NCI-H1092 (cell line): Measurements from ENCODE around the gene PRPS1.
"Not testable (repeated sequence)": the region's sequence is repeated elsewhere in the genome, so short reads cannot be mapped to it uniquely, and the experiment has no call there.

Source experiments
- DNase-seq: peaks from one replicate; lab custom pipeline; 2025; lab: John Stamatoyannopoulos, UW

The PRPS1 gene

GRCh38 chrX:107627838-107628661 lies at the start of gene PRPS1:
Gene PRPS1 (plus strand): TSS chrX:107628510. CDS start chrX:107628629, 119 bp downstream.
- peak; percentile 96 for DNase-seq

- DNase-seq: no peak
These were observed 48.4 kb upstream of the PRPS1 start for GRCh38 chrX:107579956-107580355.

- no peak for DNase-seq
These were observed 46.4 kb upstream of the PRPS1 start for GRCh38 chrX:107581923-107582322.

GRCh38 chrX:107589243-107589642 lies 39.1 kb upstream of the PRPS1 start:
- no peak for DNase-seq

GRCh38 chrX:107596651-107597050 lies 31.7 kb upstream of the PRPS1 start:
- DNase-seq: no peak

GRCh38 chrX:107597264-107597663 lies 31.0 kb upstream of the PRPS1 start:
- DNase-seq: no peak

- DNase-seq: no peak
These were observed 30.5 kb upstream of the PRPS1 start for GRCh38 chrX:107597791-107598190.

GRCh38 chrX:107599450-107599861 lies 28.9 kb upstream of the PRPS1 start:
- no peak for DNase-seq

- DNase-seq: no peak
These were observed 27.9 kb upstream of the PRPS1 start for GRCh38 chrX:107600366-107600765.

GRCh38 chrX:107601326-107601725 lies 27.0 kb upstream of the PRPS1 start:
- DNase-seq: no peak

- DNase-seq: no peak
These were observed 26.6 kb upstream of the PRPS1 start for GRCh38 chrX:107601759-107602158.

- DNase-seq: no peak
These were observed 25.5 kb upstream of the PRPS1 start for GRCh38 chrX:107602694-107603239.

GRCh38 chrX:107603429-107604159 lies 24.7 kb upstream of the PRPS1 start:
- no peak for DNase-seq

- not testable (repeated sequence) for DNase-seq
These were observed 19.2 kb upstream of the PRPS1 start for GRCh38 chrX:107609061-107609460.

GRCh38 chrX:107610667-107611066 lies 17.6 kb upstream of the PRPS1 start:
- no peak for DNase-seq

- DNase-seq: no peak
These were observed 8.4 kb upstream of the PRPS1 start for GRCh38 chrX:107619885-107620322.

- DNase-seq: no peak
These were observed 3.4 kb upstream of the PRPS1 start for GRCh38 chrX:107624893-107625292.

GRCh38 chrX:107625739-107626138 lies 2.6 kb upstream of the PRPS1 start:
- no peak for DNase-seq

GRCh38 chrX:107626481-107626880 lies 1.8 kb upstream of the PRPS1 start:
- DNase-seq: no peak

- DNase-seq: no peak
These were observed 1.4 kb upstream of the PRPS1 start for GRCh38 chrX:107626916-107627315.

GRCh38 chrX:107628662-107629539 lies 591 bp downstream of the PRPS1 start:
- DNase-seq: peak; percentile 19

- no peak for DNase-seq
These were observed 1.2 kb downstream of the PRPS1 start for GRCh38 chrX:107629540-107629909.
